Activated T-cell treated with anti-CD3 and anti-CD28 coated beads for 48 hours (primary cell): ENCODE data around the gene MFSD12.
"Not testable (repeated sequence)": the region's sequence is repeated elsewhere in the genome, so short reads cannot be mapped to it uniquely, and the experiment has no call there.

Experiments used
- DNase-seq: peaks from one replicate; pipeline ENCODE4 v3.0.0-alpha.2; 2020; ENCODE audit warnings: low read depth

The MFSD12 gene

DNA sequence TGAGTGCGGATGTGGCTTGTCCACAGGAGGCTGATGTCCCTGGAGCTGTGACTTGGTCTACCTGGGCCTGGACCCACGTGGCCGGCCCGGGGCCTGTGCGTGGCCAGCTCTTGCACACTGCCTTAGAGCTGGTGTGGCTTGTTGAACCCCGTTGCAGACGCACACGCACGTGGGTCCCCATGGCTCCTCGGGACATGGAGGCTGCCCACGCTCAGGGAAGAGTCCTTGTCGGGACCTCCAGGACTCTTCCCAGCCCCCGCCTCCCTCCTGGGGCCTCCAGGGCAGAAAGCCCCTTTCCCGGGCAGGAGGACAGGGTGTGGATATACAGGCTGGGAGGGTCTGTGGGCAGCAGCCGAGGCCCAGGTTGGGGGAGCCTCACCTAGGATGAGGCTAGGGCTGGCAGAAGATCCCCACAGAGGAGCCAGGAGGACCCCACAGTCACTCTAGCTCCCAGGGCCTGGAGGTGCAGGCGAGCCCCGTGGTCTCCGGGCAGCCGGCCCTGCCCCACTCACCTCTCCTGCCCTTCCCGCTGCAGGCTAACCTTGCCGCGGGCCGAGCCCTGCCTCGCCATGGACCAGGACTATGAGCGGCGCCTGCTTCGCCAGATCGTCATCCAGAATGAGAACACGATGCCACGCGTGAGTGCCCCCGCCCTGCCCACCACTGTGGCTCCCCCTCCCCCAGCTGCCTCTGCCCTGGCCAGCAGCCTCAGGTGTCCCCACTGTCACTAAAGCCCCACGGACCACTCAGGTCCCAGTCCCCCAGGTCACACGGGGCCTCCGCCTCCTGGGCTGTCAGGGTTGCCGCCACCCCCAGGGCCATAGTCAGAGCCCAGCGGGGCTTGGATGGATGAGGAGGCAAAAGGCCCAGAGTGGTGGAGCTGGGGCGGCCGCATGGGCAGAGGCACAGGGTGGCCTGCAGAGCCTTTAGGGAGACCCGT lies 34.7 kb downstream of the MFSD12 start:
- DNase-seq, result no peak

DNA sequence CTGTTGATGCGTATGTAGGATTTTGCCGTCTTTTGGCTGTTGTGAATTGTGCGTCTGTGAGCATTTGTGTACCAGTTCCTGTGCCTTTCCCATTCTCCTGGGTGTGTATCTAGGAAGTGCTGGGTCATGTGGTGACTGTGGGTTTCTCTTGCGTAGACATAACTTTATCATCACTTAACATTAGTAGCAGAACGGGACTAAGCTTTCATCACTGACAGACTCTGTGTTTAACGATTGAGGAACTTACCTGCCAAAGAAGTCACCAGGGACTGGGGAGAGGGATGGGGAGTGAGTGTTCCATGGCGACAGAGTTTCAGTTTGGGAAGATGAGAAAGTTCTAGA lies 36.3 kb downstream of the MFSD12 start:
- no peak for DNase-seq

DNA sequence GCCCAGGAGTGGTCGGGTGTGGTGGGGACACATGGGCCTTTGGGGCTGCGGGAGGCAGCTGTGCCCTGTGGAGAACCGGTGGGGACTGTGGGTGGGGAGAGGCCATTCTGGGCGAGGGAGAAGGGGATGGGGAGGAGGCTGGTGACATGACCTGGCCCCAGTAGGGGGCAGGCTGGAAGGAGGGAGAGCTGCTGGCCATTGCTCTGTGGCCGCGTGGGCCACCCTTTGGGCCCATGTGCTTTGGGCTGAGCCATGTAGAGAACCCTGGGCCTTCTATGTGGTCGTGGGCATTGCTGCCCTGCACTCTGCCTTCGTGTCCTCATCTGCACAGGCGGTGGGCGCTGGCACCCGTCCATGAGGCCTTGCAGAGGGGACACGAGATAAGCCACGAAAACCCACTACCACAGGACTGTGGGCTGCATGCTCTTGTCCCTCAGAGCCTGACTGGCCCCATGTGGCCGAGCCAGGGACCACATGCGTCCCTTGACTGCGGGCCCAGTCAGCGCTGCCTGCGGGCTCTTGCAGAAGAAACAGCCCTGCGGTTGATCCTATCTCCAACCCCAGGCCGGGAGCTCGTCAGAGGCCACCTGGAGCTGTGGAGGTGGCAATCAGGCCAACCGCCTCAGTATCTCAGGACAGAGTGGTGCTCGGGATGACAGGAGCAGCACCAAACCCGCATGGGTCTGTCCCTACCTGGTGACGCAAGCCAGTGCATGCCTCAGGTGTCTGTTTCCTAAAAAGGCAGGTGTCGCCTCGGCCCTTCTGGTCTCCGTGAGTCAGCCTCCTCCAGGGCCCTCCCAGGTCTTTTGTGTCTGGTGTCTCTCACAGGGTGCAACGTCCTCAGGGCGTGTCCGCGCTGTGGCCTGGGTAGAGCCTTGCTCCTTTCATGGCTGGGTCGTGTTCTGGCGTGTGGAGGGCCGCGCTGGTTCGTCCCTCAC lies 37.0 kb downstream of the MFSD12 start:
- DNase-seq, result no peak

DNA sequence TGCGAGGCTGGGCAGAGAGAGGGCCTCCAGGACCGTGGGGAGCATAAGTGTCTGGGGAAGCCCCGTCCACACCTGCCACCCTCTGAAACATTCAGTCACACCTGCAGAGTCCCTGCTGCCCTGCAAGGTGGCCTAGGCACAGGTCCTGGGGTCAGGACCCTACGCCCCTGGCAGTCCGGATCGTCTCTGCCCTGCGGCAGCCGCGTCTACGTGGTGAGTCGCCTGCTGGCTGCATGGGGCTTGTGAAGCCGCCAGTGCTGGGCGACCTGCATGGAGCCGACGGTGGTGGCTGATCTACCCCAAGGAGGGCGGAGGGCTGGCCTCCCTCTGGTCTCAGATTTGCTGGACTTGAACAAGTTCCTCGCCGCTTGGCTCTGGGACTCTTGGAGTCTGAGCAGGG lies 38.3 kb downstream of the MFSD12 start:
- no peak for DNase-seq

DNA sequence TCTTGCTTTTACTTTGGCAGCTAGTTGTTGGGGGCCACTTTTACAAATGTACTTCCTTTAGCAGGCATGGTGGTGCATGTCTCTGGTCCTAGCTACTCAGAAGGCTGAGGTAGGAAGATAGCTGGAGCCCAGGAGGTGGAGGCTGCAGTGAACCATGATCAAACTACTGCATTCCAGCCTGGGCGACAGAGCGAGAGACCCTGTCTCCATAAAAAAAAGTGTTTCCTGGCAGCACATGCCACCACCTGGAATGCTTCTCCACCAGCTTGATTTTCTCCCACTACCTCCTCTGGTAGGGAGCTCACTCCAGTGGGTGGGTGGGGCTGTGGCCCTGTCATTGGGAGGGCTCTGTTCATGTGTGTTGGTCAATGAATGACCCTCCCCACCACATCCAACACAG lies 38.7 kb downstream of the MFSD12 start:
- DNase-seq, result no peak

DNA sequence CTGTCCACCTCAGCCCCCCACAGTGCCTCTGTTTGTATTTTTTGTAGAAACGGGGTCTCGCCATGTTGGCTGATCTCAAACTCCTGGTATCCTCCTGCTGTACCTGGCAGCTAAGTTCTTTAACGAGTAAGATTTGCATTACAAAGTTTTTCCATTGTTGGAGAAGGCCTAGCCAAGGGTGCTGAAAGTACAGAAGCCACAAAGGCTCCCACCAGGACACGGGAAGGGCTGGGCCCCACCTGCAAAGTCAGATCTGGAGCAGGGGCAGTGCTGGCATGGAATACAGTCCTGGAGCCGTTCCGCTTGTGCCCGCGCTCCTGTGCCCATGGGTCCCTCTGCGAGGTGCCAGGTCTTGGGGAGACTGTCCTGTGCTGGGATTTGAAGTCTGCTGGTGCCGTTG lies 39.1 kb downstream of the MFSD12 start:
- DNase-seq, result no peak

DNA sequence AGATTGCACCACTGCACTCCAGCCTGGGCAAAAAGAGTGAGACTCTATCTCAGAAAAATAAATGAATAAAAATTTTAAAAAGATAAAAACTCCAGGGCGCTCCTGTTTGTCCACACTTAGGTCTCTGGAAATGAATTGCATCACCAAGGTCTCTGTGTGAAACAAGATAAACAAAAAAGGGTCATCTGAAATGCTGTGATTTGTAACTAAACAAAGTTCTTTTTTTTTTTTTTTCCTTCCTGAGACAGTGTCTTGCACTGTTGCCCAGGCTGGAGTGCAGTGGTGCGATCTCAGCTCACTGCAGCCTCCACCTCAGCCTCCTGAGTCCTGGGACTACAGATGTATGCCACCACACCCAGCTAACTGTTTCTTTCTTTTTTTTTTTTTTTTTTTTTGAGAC lies 39.7 kb downstream of the MFSD12 start:
- DNase-seq, result no peak

DNA sequence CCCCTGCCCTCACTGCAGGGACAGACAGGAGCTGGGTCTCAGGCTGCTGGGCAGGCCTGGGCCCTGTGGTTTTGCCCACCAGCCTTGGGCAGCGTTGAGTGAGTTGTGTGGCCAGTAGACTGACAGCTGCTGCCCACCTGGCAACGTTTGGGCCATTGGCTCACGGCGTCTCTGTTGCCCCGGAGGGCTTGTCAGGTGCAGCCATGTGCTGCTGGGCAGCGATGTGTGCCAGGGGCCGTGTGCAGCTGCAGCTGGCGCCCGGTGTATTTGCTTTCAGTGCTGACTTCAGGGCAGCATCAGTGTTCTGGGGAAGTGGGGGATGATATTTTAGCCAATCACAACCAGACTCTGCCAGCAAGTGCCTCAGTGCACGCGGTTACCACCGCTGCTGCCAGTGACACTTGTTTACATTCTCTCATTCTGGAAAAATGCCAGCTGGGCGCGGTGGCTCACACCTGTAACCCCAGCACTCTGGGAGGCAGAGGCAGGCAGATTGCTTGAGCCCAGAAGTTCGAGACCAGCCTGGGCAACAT lies 40.6 kb downstream of the MFSD12 start:
- DNase-seq, result no peak

DNA sequence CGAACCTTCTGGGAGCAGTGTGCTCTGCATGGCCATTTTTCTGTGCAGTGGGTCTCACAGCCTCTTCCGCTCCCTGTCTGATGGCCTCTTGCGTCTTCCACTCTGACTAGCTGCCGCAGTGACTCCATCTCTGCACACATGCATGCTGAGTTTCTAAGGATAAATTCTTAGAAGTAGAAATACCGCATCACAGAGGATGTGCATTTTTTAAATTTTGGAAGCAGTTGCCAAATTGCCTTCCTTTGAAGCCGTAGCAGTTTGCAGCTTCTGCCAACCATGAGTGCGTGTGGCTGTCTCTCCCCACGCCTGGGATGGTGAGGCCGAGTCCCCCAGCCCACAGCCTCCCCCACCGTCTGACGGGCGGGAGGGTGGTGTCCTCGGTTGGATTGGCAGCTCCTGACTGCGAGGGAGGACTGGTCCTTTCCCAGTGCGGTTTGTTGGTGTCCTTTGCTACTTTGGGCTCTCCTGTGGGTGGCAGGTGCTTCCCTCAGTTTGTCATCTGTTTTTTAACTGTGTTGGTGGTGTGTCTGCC lies 41.4 kb downstream of the MFSD12 start:
- no peak for DNase-seq

DNA sequence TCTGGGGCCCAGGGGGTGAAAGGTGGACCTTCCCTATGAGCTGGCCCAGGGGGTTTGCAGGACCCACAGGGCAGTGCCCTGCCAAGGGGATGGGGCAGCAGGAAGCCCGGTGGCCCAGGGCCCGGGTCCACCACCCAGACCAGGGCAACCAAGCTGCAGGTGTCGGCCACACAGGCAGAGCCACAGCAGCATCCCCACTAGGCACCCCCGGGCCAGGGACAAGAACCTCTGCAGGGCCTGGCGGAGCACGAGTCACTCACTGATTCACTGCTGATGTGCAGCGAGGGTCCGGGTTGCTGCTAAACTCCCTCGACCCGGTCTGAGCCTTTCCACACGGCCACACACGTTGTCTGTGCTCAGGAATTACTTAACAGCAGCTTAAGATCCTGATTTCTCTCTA lies 42.5 kb downstream of the MFSD12 start:
- no peak for DNase-seq

DNA sequence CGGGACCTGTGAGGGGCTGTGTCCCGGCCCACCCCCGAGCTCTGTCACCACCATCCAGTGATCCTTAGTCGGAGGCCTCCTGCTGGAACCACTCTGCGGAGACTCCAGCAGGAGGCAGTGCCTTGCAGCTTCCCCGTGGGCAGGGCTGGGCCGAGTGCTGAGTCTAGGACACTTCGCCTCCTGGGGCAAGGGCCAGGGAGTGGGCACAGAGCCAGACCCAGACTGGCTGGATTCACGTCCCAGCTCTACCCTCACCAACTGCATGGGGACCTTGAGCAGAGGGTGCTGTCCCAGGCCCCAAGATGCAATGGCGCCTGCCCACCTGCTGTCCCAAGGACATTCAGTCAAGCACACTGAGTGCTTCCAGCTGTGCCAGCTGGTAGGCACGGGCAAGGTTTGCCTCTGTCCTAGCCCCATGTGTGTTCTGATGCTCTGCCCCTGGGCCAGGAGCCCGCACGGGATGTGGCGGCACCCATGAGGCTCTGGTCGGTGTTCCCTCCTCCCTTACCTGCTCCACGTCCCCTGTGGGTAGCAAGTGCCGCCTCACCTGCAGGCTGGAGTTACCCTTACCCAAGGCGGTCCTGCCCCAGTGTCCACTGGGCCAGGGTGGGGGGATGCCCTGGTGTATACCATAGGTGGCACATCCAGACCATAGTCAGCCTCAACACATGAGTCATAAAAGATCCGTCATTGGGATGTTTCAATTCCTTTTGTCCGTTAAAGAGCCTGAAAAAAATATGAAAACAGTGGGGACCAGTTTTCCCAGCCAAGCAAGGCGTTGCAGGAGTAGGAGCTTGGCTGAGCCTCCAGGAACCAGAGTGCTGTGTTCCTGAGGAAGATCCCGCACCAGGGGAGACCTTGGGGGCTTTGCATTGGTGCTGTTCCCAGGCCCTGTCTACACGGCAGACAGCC lies 43.9 kb downstream of the MFSD12 start:
- DNase-seq, result no peak

DNA sequence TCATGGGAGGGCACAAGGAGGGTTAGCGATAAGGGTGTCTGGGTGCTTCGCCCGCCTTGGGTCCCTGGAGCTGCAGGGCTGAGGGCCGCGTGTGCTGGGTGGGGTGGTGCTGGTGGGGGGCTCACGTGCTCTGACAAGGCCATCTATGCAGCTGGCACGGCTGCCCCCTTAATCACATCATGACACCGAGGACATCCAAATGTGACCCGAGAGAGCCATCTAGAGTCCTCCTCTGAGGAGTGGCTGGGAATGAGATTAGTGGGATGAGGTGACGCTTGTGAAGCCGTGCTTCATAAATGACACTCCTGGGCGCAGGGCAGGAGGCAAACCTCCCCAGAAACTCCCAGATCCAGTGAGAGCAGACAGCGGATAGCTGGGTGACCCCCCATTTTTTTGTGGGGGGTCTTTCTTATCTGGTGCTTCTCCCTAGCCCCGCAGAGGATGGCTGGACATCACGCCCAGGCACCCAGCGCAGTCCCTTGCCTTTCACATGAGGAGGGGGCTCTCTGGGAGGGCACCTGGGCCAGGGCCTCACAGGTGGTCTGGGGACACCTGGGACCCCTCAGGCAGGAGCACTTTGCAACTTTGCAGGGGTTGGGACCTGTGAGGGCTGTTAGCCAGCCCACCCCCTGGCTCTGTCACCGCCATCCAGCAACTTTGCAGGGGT lies 44.7 kb downstream of the MFSD12 start:
- DNase-seq, result no peak

DNA sequence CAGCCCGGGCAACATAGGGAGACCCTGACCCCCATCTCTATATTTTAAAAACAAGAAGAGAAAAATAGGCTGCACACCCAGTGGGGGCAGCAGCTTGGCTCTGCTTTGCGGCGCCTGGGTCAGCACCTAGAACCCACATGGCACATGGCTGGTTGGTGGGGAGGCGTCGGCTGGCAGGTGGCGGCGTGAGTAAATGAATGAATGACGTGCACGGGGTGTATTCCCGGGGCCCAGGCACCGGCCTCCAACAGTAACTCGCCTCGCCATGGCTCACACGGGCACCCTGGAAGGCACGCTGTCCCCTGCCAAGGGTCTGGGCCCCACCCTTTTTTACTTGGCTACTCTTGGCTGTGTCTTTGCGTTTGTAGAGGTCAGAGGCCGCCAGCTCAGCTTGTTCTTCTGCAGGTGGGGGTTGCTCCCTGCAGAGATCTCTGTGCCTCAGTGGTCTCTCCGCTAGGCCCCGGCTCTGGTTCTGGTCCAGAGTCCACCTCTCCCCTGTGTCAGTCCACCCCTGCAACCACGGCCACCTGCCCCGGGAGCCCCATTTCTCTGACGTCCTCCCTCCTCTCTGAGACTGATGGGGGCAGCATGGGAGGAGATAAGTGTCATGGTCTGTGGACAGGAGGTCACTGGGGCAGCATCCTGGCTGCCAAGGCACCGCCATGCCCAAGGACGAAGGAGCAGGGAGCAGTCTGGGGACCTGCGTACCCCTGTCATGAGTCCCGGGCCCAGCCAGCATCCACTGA lies 45.7 kb downstream of the MFSD12 start:
- no peak for DNase-seq

DNA sequence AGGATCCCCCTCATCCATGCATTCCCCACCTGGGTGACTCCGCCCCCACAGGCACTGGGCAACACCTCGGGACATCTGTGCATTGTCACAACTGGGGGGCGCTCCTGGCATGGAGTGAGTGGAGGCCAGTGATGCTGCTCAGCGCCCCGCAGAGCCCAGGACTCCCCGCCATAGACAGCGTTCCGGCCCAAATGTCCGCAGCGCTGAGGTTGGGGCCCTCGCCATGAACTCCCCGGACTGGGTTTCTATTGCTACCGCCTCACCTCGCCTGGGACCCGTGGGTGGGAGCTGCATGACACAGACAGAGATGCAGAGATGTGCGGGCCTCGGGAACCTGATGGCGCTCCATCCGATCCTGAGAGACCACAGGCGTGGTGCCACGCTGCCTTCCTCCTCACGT lies 46.7 kb downstream of the MFSD12 start:
- no peak for DNase-seq

DNA sequence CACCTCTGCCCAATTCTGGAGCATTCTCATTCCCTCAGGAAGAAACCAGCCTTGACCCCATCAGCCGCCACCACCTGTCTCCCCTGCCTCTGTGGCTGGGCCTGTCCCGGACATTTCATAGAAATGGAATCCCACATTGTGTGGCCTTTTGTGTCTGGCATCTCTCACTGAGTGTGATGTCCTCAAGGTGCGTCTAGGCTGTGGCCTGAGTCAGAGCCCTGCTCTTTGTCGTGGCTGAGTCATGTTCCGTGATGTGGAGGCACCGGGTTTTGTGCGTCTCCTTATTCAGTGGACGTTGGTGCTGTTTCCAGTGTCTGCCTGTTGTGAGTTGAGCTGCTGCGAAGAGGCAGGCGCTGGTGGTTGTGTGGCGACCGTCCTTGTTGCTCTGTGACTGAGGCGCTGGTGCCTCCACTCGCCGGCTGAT lies 47.8 kb downstream of the MFSD12 start:
- peak; percentile 44 for DNase-seq

DNA sequence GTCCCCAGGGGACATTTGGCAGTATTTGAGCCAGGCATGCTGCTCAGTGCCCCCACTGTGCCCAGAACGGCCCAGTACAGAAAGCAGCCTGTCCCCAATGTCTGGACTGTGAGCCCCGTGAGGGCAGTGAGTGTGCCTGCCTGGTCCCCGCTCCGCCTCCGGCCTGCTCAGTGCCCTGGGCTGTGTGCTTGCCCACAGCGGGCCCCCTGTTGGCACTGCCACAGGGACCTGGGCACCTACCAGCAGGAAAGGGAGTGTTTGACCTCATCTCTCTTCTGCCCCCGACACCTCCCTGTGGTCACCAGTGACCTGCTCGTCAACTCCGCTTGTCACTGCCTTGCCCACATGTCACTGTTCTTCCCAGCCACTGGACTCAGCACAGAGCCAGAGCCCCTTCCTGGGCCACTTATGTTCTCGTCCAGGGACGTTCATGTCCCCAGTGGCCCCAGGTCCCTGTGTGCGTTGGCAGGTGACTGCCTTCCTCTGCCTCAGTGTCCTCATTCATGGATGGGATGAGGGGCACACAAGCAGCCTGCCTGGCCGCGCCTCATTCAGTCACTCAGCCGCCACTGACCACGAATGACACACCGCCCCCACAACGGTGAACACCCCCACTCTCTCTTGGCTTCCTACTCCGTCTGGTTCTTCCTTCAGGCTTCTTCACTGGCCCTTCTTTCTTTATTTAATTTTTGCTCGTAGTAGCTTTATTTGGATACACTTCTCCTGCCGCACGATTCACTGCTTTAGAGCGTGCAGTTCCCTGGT lies 48.4 kb downstream of the MFSD12 start:
- DNase-seq, result no peak

DNA sequence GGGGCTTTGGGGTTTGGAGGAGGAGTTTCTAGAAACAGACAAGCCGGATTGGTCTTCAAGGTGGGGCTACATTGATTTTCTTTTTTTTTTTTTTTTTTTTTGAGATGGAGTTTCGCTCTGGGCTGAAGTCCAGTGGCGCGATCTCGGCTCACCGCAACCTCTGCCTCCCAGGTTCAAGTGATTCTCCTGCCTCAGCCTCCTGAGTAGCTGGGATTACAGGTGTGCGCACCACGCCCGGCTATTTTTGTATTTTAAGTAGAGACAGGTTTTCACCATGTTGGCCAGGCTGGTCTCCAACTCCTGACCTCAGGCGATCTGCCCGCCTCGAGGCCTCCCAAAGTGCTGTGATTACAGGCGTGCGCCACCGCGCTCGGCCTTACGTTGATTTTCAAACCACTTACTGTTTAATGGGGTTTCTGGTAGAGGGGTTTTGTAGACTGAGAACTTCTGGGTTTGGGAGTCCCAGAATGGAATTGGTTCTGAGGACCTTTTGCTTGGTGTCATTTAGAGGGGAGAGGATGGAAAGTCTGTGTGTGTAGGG lies 49.2 kb downstream of the MFSD12 start:
- not testable (repeated sequence) for DNase-seq

DNA sequence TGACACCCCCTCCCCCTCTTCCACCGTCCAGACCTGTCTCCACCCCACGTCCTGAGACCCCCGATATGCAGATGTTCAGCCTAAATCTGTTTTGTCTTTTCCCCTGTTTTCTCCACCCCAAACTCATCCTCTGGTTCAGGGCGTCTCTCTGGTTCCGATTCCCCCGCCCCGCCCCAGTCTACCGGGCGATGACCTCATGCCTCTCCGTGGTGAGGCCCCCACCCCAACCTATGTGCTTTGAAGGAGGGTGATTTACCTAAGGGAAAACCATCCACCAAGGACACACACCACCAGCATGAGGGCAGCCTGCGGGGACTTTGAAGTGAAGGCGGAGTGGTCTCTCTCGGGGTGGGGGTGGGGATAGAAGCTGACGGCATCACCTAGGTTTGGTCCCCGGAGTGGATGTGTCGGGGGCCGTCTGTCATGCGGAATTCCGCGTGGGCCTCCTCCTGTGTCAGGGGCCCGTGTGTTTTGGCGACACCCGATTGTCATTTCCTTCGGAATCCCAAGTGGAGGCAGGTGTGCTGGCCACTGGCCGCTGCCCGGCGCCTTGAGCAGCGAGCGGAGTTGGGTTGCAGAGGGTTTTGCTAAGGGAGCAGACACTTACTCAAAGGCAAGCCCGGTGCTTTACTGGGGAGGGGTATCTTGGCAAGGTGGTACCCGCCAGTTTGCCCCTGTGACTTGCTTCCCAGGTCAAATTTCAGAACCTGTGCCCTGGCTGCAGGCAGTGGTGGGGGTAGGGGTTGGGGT lies 49.8 kb downstream of the MFSD12 start:
- DNase-seq, result no peak
